Measurements from ENCODE around the gene ADCY10. TPM values are rescaled to one million over a fixed set of nuclear protein-coding genes. Genes with fewer than 3 reads are reported as not detected.

Gene ADCY10
- total and polyA plus RNA-seq, 2 experiments from 2014 or later, result not detected

- Histone ChIP-seq H3F3A (replicated peaks; ENCODE audit: low read depth) (no peaks in the 10 kb centered on the region), H4K20me1 (replicated peaks; ENCODE audit: insufficient read depth) (no peaks in the 10 kb centered on the region), H2AFZ (no peak overlapping the region), H3K9me2 (ENCODE audit: insufficient read depth) (peaks cover 7% of the 10 kb centered on the region), H3K27ac (ENCODE audit: low read depth) (no peak overlapping the region), H3K79me2 (replicated peaks; ENCODE audit: insufficient read depth) (no peaks in the 10 kb centered on the region), H3K4me2 (no peak overlapping the region), H3K4me1 (ENCODE audit: insufficient read depth) (no peaks in the 10 kb centered on the region), H3K27me3 (ENCODE audit: insufficient read depth) (no peaks in the 10 kb centered on the region), H3K36me3 (ENCODE audit: insufficient read depth) (no peaks in the 10 kb centered on the region), H3K4me3 (no peak overlapping the region)
- Mint-ChIP-seq H3K4me1 (no peaks in the 10 kb centered on the region), H3K9me3 (no peaks in the 10 kb centered on the region), H3K27me3 (ENCODE audit: insufficient read depth, low read depth, poor library complexity) (peaks cover 4% of the 10 kb centered on the region), H3K4me3 (no peak overlapping the region), H3K36me3 (ENCODE audit: low read depth) (no peaks in the 10 kb centered on the region), H3K27ac (no peak overlapping the region)
- ATAC-seq (no peak), DNase-seq (ENCODE audit: low spot score) (no peak)
- TF ChIP-seq CREB1 (CRISPR knock-in tag; IDR thresholded peaks at IDR 0.05; ENCODE audit: low read depth) (no peak), ZNF114 (CRISPR knock-in tag; IDR thresholded peaks at IDR 0.05) (no peak), JUNB (IDR thresholded peaks at IDR 0.05; ENCODE audit: unreplicated experiment) (no peak), ZNF462 (CRISPR knock-in tag; IDR thresholded peaks at IDR 0.05) (no peak), STAT1 (IDR thresholded peaks at IDR 0.05; ENCODE audit: unreplicated experiment) (no peak), EZH2phosphoT487 (IDR thresholded peaks at IDR 0.05; ENCODE audit: unreplicated experiment) (no peak)
- TF ChIP-seq, protein P1, sequence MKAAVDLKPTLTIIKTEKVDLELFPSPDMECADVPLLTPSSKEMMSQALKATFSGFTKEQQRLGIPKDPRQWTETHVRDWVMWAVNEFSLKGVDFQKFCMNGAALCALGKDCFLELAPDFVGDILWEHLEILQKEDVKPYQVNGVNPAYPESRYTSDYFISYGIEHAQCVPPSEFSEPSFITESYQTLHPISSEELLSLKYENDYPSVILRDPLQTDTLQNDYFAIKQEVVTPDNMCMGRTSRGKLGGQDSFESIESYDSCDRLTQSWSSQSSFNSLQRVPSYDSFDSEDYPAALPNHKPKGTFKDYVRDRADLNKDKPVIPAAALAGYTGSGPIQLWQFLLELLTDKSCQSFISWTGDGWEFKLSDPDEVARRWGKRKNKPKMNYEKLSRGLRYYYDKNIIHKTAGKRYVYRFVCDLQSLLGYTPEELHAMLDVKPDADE (IDR thresholded peaks at IDR 0.05), result no peak
- TF ChIP-seq, protein P2, sequence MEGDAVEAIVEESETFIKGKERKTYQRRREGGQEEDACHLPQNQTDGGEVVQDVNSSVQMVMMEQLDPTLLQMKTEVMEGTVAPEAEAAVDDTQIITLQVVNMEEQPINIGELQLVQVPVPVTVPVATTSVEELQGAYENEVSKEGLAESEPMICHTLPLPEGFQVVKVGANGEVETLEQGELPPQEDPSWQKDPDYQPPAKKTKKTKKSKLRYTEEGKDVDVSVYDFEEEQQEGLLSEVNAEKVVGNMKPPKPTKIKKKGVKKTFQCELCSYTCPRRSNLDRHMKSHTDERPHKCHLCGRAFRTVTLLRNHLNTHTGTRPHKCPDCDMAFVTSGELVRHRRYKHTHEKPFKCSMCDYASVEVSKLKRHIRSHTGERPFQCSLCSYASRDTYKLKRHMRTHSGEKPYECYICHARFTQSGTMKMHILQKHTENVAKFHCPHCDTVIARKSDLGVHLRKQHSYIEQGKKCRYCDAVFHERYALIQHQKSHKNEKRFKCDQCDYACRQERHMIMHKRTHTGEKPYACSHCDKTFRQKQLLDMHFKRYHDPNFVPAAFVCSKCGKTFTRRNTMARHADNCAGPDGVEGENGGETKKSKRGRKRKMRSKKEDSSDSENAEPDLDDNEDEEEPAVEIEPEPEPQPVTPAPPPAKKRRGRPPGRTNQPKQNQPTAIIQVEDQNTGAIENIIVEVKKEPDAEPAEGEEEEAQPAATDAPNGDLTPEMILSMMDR (conservative IDR thresholded peaks at IDR 0.05; ENCODE audit: low read depth in 2 of 2), result no peak
These were observed 76.6 kb downstream of the ADCY10 start for GRCh38 chr1:167837326-167837725.

All from GM23338 (cell line).